GM12878 (cell line): ENCODE data around the gene SLC9C1. TPM values are rescaled to one million over a fixed set of nuclear protein-coding genes. Genes with fewer than 3 reads are reported as not detected.
A peak's percentile ranks its signal among the peaks of the same experiment; 100 is the strongest.

Experiments
- ATAC-seq: fragments of 200-7000 bp; cut with Tn5 transposase; 3 replicates; pipeline ENCODE4 v1.9.1; 2020; ENCODE audit warnings: mild to moderate bottlenecking, moderate library complexity
- BruUV-seq: library from RNA; stranded (reverse); fragments of 400-500 nt; replicated peaks from 2 replicates; lab custom pipeline; 2021; lab: Mats Ljungman, UMichigan
- CTCF ChIA-PET: fragments of 300-600 bp; sonication (Branson Sonifier 250); formaldehyde crosslinking; extraction: SDS; loops from one replicate; lab custom pipeline; 2021; ENCODE audit warnings: inconsistent platforms; lab: Yijun Ruan, JAX
- POLR2A ChIA-PET: fragments of 350-600 bp; formaldehyde crosslinking; extraction: SDS; loops from one replicate; lab custom pipeline; 2021; ENCODE audit warnings: inconsistent platforms; lab: Charles Lee
- RAD21 ChIA-PET: fragments of 300-600 bp; sonication (Branson Sonifier 250); formaldehyde crosslinking; loops from one replicate; lab custom pipeline; 2023; ENCODE audit warnings: antibody characterized with exemption; ENCODE audit not compliant: unreplicated experiment; lab: Charles Lee
- SMC1A ChIA-PET: fragments of 300-600 bp; sonication (Branson Sonifier 250); formaldehyde crosslinking; loops from one replicate; lab custom pipeline; 2023; ENCODE audit not compliant: unreplicated experiment, uncharacterized antibody; lab: Charles Lee
- DNase-seq: peaks from one replicate; pipeline ENCODE4 v3.0.0-alpha.2; 2011; ENCODE audit warnings: low read depth, low spot score
- FAIRE-seq: peaks from 3 replicates; lab custom pipeline; 2011; peaks lifted over from hg19 to GRCh38; lab: Jason Lieb, UNC
- H2AFZ ChIP-seq: 2 replicates; pipeline ENCODE4 v1.6.0; 2011; ENCODE audit warnings: low read depth, low read length, control low read depth; ENCODE audit not compliant: control insufficient read depth
- H3K27ac ChIP-seq: 2 replicates; pipeline ENCODE4 v1.5.1; 2011; ENCODE audit warnings: control low read depth; ENCODE audit not compliant: control insufficient read depth, insufficient read depth
- H3K27me3 ChIP-seq, 2 experiments: replicated peaks in 1 of 2; 2 replicates each; pipeline versions ENCODE4 v1.6.0 to v1.6.1; 2011; ENCODE audit warnings: low read length in 1 of 2; ENCODE audit not compliant: control insufficient read depth in 2 of 2, insufficient read depth in 2 of 2
- H3K36me3 ChIP-seq, 2 experiments: 2 replicates each; pipeline ENCODE4 v1.5.1; 2011; ENCODE audit warnings: low read length in 1 of 2; ENCODE audit not compliant: control insufficient read depth in 2 of 2, insufficient read depth in 2 of 2
- H3K4me1 ChIP-seq: 2 replicates; pipeline ENCODE4 v1.6.1; 2011; ENCODE audit warnings: mild to moderate bottlenecking, low read length, moderate library complexity, mixed read lengths; ENCODE audit not compliant: control insufficient read depth, insufficient read depth
- H3K4me2 ChIP-seq: 2 replicates; pipeline ENCODE4 v1.6.0; 2011; ENCODE audit warnings: control low read depth; ENCODE audit not compliant: control insufficient read depth, insufficient read depth
- H3K4me3 ChIP-seq: fragments of 200-600 bp; sonication (generic); 2 replicates; pipeline ENCODE4 v1.5.1; 2016
- H3K79me2 ChIP-seq: 2 replicates; pipeline ENCODE4 v1.6.0; 2011; ENCODE audit warnings: low read length; ENCODE audit not compliant: control insufficient read depth, insufficient read depth
- H3K9ac ChIP-seq: 2 replicates; pipeline ENCODE4 v1.8.0; 2011; ENCODE audit warnings: low read length, control low read depth, mixed read lengths; ENCODE audit not compliant: control insufficient read depth, insufficient read depth
- H3K9me3 ChIP-seq: replicated peaks from 3 replicates; pipeline ENCODE4 v1.5.1; 2011; ENCODE audit warnings: mild to moderate bottlenecking, low read length; ENCODE audit not compliant: control insufficient read depth, insufficient read depth
- H4K20me1 ChIP-seq: 2 replicates; pipeline ENCODE4 v1.6.0; 2011; ENCODE audit not compliant: control insufficient read depth, insufficient read depth
- BACH1 ChIP-seq: fragments of 450-650 bp; IDR thresholded peaks from 2 replicates; pipeline ENCODE4 v1.6.1; 2017; ENCODE audit warnings: mild to moderate bottlenecking, borderline replicate concordance
- FOS ChIP-seq: IDR thresholded peaks from 3 replicates; pipeline ENCODE4 v1.6.1; 2011; ENCODE audit warnings: borderline replicate concordance; ENCODE audit not compliant: insufficient read length; ENCODE audit errors: extremely low read depth
- JUNB ChIP-seq: IDR thresholded peaks from 2 replicates; pipeline ENCODE4 v1.6.1; 2016; ENCODE audit warnings: antibody characterized with exemption, mild to moderate bottlenecking
- KLF5 ChIP-seq: fragments of 450-650 bp; IDR thresholded peaks from 2 replicates; pipeline ENCODE4 v1.6.1; 2014; ENCODE audit warnings: mild to moderate bottlenecking; ENCODE audit not compliant: partially characterized antibody
- MEF2A ChIP-seq: IDR thresholded peaks from 2 replicates; pipeline ENCODE4 v1.6.1; 2011; ENCODE audit warnings: low read depth, mild to moderate bottlenecking, low read length, moderate library complexity; ENCODE audit not compliant: insufficient read depth
- NFXL1 ChIP-seq: fragments of 450-650 bp; IDR thresholded peaks from 2 replicates; pipeline ENCODE4 v1.6.1; 2017; ENCODE audit warnings: antibody characterized with exemption, mild to moderate bottlenecking, borderline replicate concordance
- RELA ChIP-seq: fragments of 450-650 bp; IDR thresholded peaks from 2 replicates; pipeline ENCODE4 v1.8.0; 2014; ENCODE audit warnings: borderline replicate concordance; ENCODE audit not compliant: partially characterized antibody
- RUNX3 ChIP-seq: IDR thresholded peaks from 2 replicates; pipeline ENCODE4 v1.6.1; 2012; ENCODE audit warnings: low read length, inconsistent platforms
- STAT3 ChIP-seq: IDR thresholded peaks from 2 replicates; pipeline ENCODE4 v1.6.1; 2011; ENCODE audit warnings: low read depth, low read length, improper control_type of control experiment
- TAF1 ChIP-seq: IDR thresholded peaks from 2 replicates; pipeline ENCODE4 v1.6.1; 2011; ENCODE audit warnings: mild to moderate bottlenecking, low read depth, low read length, borderline replicate concordance
- ZNF687 ChIP-seq: fragments of 450-650 bp; IDR thresholded peaks from 2 replicates; pipeline ENCODE4 v1.6.1; 2017; ENCODE audit warnings: mild to moderate bottlenecking, moderate library complexity
- WGBS: methylation state at CpG from one replicate; pipeline ENCODE4 v1.1.6; 2016; ENCODE audit warnings: low lambda C conversion rate; ENCODE audit not compliant: insufficient replicate concordance, insufficient coverage; ENCODE audit errors: missing lambda C conversion rate; 5-methylcytosine and 5-hydroxymethylcytosine counted together
- in situ Hi-C: fragments of 300-500 bp; cut with MboI; formaldehyde crosslinking; loops from 9 replicates; pipeline ENCODE4 v1.14.3; 2018; ENCODE audit warnings: mixed read lengths
- intact Hi-C: fragments of 100-400 bp; cut with micrococcal nuclease; formaldehyde crosslinking; loops from one replicate; pipeline ENCODE4 v1.14.2; 2022; ENCODE audit not compliant: unreplicated experiment
- polyA plus RNA-seq, 11 experiments: library from polyadenylated mRNA; depleted of rRNA in 4 of 11; unstranded in 6 of 11; stranded (reverse) in 5 of 11; fragments of >200 nt; fragmentation: Nextera tagmentation in 4 of 11; fragmentation: Illumina TruSeq in 1 of 11; extraction: Ambion mirVana in 4 of 11; extraction: Trizol in 1 of 11; gene quantifications; 1 replicate in 1 of 11; 2 replicates in 10 of 11; pipeline versions ENCODE4 v1.2.1 to v1.2.3, GENCODE V29; 2011 to 2016; ENCODE audit warnings: inconsistent platforms in 2 of 11, missing spikeins in 2 of 11, low read depth in 1 of 11
- total RNA-seq, 4 experiments: library from RNA; depleted of rRNA in 3 of 4; stranded (reverse); fragments of >200 nt in 3 of 4; fragmentation: Illumina TruSeq in 1 of 4; extraction: Trizol in 1 of 4; gene quantifications; 2 replicates each; pipeline versions ENCODE4 v1.2.1 to v1.2.3, GENCODE V29; 2013 to 2021
- TF ChIP-seq, protein P1 (sequence below): fragments of 150-350 bp; IDR thresholded peaks from 2 replicates; pipeline ENCODE4 v1.6.1; 2014; ENCODE audit warnings: mild to moderate bottlenecking, low read depth, low read length

SLC9C1 gene
- total and polyA plus RNA-seq, 10 of the 15 experiments (the other 5 are each of a cell fraction or from before 2014, with no cell fraction given): not detected

GRCh38 chr3:112315791-112316190 lies 21.8 kb upstream of the SLC9C1 start:
- no peak overlapping the region for H2AFZ ChIP-seq
- SMC1A ChIA-PET: interaction anchor here (0.7 to 1.9 kb wide), 6 partner anchors 11 to 204 kb away, joined by 3 to 6 read pairs (median 4); no protein-coding TSS in a partner anchor
- no peaks in the 10 kb centered on the region for H3K79me2 ChIP-seq
- RAD21 ChIA-PET: interaction anchor here (1.8 to 2.2 kb wide), 2 partner anchors 22 to 204 kb away, joined by 7 to 8 read pairs; partner anchors contain the start of gene SLC9C1
- H3K4me2 ChIP-seq: no peak overlapping the region
- no peak overlapping the region for H3K27ac ChIP-seq
- in situ Hi-C loops: no loop called here
- H3K4me3 ChIP-seq: no peak overlapping the region
- H3K36me3 ChIP-seq: no peaks in the 10 kb centered on the region
- 91% methylated on average over 1 of the region's 1 CpG for WGBS
- H3K4me1 ChIP-seq: no peaks in the 10 kb centered on the region
- POLR2A ChIA-PET: interaction anchor here (1.0 kb wide), 1 partner anchor 12 kb away, joined by 3 read pairs; no protein-coding TSS in a partner anchor
- intact Hi-C loops: no loop called here
- no peak for FAIRE-seq
- no peaks in the 10 kb centered on the region; the same call in 2 of the 3 replicates for H3K9me3 ChIP-seq
- H3K9ac ChIP-seq: no peak overlapping the region
- ATAC-seq: no peak
- no TSS peak for BruUV-seq
- H3K27me3 ChIP-seq: no peaks in the 10 kb centered on the region
- TF ChIP-seq ZNF687 (no peak), NFXL1 (no peak), STAT3 (no peak), JUNB (no peak), RUNX3 (peak; percentile 63; the same call in 1 of the 2 replicates), TAF1 (no peak), KLF5 (no peak), MEF2A (0 out of 2 replicates have a peak, but pooled peaks have one; percentile 39), RELA (no peak), FOS (no peak), BACH1 (no peak)
- TF ChIP-seq, protein P1, sequence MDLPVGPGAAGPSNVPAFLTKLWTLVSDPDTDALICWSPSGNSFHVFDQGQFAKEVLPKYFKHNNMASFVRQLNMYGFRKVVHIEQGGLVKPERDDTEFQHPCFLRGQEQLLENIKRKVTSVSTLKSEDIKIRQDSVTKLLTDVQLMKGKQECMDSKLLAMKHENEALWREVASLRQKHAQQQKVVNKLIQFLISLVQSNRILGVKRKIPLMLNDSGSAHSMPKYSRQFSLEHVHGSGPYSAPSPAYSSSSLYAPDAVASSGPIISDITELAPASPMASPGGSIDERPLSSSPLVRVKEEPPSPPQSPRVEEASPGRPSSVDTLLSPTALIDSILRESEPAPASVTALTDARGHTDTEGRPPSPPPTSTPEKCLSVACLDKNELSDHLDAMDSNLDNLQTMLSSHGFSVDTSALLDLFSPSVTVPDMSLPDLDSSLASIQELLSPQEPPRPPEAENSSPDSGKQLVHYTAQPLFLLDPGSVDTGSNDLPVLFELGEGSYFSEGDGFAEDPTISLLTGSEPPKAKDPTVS: no peak
- no peak for DNase-seq
- no peaks in the 10 kb centered on the region for H4K20me1 ChIP-seq
- CTCF ChIA-PET: interaction anchor here (1.0 to 1.8 kb wide), 5 partner anchors 11 to 204 kb away, joined by 4 to 7 read pairs (median 5); partner anchors contain the start of gene SLC9C1
